ENCODE data around the gene PLEKHA6.

The PLEKHA6 gene

DNA sequence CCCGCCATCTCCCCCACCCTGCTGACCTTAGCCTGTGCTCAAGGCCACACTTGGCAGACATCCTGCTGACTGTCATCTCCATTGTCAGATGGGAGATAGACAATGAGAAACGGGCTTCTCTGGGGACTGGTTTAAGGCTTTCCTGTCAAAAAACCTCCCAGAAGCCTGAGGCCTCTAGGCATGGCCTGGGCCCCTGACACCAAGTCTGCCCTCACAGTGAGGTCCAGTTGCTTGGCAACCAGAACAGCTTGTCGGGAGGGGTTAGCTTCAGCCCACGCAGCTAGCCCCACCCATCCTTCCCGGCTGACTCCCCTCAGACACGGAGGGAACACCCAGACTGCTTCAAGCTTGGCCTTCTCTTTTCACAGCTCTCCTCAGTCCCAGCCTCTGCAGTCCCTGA, 11.0 kb downstream of the PLEKHA6 start:
- DNase-seq (ENCODE audit: insufficient read length, low spot score) (no peak), FAIRE-seq (no peak)
- TF ChIP-seq POLR2AphosphoS5 (IDR thresholded peaks at IDR 0.05; ENCODE audit: low read depth, low read length) (no peak), SPI1 (IDR thresholded peaks at IDR 0.05; ENCODE audit: low read depth, low read length) (no peak), PAX5 (IDR thresholded peaks at IDR 0.05; ENCODE audit: insufficient read depth, low read length, severe bottlenecking) (no peak), TAF1 (IDR thresholded peaks at IDR 0.05; ENCODE audit: low read depth, low read length) (no peak), POU2F2 (IDR thresholded peaks at IDR 0.05; ENCODE audit: low read depth, low read length) (no peak), POLR2A (IDR thresholded peaks at IDR 0.05; ENCODE audit: low read depth, low read length) (no peak)

DNA sequence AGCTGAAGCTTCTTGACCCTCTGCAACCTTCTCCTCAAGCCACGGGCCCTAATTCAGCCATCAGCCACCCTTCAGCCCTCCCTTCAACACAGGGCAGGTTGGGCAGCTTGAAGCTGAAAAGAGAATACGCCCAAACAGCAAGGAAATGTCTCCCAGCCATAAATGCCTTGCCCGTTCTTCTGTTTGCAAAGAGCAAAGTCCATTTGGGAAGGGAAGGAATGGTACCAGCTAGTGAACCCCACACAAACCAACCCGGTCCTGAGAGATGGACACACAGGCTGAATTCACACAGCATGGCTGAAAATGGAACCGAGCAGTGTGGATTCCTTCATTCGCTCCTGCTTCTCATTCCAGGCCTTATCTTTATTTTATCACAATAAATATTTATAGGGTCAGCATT, 11.5 kb downstream of the PLEKHA6 start:
- no peak for TF ChIP-seq SPI1 (IDR thresholded peaks at IDR 0.05; ENCODE audit: low read depth, low read length)
- no peak for TF ChIP-seq POU2F2 (IDR thresholded peaks at IDR 0.05; ENCODE audit: low read depth, low read length)
- TF ChIP-seq TAF1 (IDR thresholded peaks at IDR 0.05; ENCODE audit: low read depth, low read length), result no peak
- no peak for TF ChIP-seq POLR2A (IDR thresholded peaks at IDR 0.05; ENCODE audit: low read depth, low read length)
- no peak for TF ChIP-seq POLR2AphosphoS5 (IDR thresholded peaks at IDR 0.05; ENCODE audit: low read depth, low read length)
- no peak for TF ChIP-seq PAX5 (IDR thresholded peaks at IDR 0.05; ENCODE audit: insufficient read depth, low read length, severe bottlenecking)
- no peak for FAIRE-seq
- DNase-seq (ENCODE audit: insufficient read length, low spot score), result no peak

DNA sequence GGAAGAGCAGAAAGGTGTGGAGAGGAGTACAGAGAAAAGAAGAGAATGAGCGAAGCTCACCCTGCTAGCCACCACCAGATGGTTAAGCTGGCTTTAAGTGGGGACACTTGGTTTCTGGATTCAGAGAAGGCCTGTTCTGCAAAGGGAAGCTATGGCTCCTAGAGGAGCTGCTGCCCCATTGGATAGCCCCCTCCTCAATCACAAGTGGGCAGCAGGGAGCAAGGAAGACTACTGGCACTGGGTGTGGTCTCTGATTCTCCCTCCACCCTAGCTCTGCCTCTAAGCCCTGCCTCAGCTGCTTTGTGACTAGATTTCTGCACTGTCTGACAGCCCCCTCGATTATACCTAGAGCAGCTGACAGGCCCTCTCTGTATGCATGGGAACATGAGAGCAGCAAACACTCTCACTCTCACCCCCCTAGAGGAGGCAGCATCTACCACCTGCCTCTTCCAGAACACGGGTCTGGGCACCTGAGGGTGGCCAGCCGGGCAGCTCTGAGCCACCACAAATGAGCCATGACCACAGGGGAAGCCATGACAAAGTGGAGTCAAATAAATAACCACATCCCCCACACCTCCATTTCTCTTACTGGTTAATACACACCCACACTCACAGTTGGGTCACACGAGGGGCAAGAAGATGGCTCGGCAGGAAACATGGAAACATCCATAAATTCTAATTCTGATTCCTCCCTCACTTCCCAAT, 13.6 kb downstream of the PLEKHA6 start:
- no peak for FAIRE-seq
- DNase-seq (ENCODE audit: insufficient read length, low spot score), result no peak
- TF ChIP-seq POU2F2 (IDR thresholded peaks at IDR 0.05; ENCODE audit: low read depth, low read length), result no peak
- no peak for TF ChIP-seq PAX5 (IDR thresholded peaks at IDR 0.05; ENCODE audit: insufficient read depth, low read length, severe bottlenecking)
- TF ChIP-seq TAF1 (IDR thresholded peaks at IDR 0.05; ENCODE audit: low read depth, low read length), result no peak
- TF ChIP-seq POLR2AphosphoS5 (IDR thresholded peaks at IDR 0.05; ENCODE audit: low read depth, low read length), result no peak
- TF ChIP-seq POLR2A (IDR thresholded peaks at IDR 0.05; ENCODE audit: low read depth, low read length), result no peak
- TF ChIP-seq SPI1 (IDR thresholded peaks at IDR 0.05; ENCODE audit: low read depth, low read length), result no peak

DNA sequence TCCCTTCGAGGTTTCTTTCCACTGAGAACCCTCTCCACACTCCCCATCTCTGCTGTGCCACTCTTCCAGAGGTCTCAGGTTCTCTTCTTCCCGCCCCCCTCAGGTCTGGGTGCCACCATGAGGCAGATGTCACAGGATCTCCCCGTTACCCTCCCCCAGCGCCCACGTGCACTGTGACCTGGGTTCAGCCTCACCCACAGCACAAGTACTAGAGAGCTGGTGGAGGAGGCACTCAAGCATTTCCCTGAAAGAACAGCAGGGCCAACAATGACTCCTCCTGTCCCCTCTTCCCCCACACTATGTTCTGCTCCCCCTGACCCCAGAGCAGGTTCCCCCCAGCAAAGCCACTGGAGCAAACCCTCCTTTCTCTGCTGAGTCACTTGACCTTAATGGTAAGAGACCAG, 14.3 kb downstream of the PLEKHA6 start:
- FAIRE-seq (no peak), DNase-seq (ENCODE audit: insufficient read length, low spot score) (no peak)
- TF ChIP-seq POU2F2 (IDR thresholded peaks at IDR 0.05; ENCODE audit: low read depth, low read length), result no peak
- TF ChIP-seq POLR2A (IDR thresholded peaks at IDR 0.05; ENCODE audit: low read depth, low read length), result no peak
- no peak for TF ChIP-seq TAF1 (IDR thresholded peaks at IDR 0.05; ENCODE audit: low read depth, low read length)
- TF ChIP-seq PAX5 (IDR thresholded peaks at IDR 0.05; ENCODE audit: insufficient read depth, low read length, severe bottlenecking), result no peak
- TF ChIP-seq POLR2AphosphoS5 (IDR thresholded peaks at IDR 0.05; ENCODE audit: low read depth, low read length), result no peak
- no peak for TF ChIP-seq SPI1 (IDR thresholded peaks at IDR 0.05; ENCODE audit: low read depth, low read length)

DNA sequence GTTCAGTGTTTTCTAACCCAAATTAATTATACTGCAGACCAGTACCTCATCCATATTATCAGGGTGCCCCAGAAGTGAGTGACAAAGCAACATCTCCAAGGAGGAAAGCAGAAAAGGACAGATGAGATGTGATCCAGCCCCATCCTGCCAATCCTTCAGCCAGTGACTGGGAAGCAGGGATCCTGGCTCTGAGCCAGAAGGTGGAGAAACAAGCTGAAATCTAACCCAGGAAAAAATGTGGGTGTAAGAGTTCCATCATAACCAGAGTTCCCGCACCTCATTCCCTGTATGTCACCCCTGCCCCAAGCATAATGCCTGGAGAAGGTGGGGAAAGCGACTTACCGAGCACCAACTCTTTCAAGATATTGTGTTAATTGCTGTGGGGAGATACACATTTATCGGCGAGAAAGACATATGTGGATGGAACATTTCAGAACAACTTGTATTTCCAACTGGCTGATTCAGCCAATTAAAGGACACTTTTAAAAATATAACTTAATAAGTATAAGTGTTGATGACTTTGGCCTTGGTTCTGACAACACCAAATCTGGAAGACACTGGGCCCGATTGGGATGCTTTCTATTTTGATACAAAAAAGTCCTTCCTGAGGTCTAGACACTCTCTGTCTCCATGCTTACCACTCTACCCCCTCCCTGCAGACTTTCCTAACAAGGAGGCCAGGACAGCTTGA, 14.9 kb downstream of the PLEKHA6 start:
- DNase-seq (ENCODE audit: insufficient read length, low spot score), result no peak
- TF ChIP-seq SPI1 (IDR thresholded peaks at IDR 0.05; ENCODE audit: low read depth, low read length), result no peak
- FAIRE-seq, result no peak

DNA sequence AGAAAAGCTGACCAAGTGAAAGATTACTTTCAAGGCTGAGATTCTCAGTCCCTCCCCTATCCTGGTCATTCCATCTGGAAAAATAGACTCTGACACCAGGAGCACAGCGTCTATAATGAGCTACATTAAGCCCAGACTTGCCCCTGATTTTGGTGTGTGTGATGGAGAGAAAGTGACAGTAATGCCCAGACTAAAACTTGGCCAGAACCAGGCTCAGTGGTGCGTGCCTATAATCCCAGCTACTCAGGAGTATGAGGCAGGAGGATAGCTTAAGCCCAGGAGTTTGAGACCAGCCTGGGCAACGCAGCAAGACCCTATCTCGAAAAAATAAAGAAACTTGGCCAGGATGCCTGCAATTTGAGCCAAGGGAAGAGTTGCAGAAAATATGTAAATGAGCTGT, 15.9 kb downstream of the PLEKHA6 start:
- DNase-seq (ENCODE audit: insufficient read length, low spot score) (no peak), FAIRE-seq (no peak)
- TF ChIP-seq PAX5 (IDR thresholded peaks at IDR 0.05; ENCODE audit: insufficient read depth, low read length, severe bottlenecking) (no peak), POLR2A (IDR thresholded peaks at IDR 0.05; ENCODE audit: low read depth, low read length) (no peak), TAF1 (IDR thresholded peaks at IDR 0.05; ENCODE audit: low read depth, low read length) (no peak), POLR2AphosphoS5 (IDR thresholded peaks at IDR 0.05; ENCODE audit: low read depth, low read length) (no peak), SPI1 (IDR thresholded peaks at IDR 0.05; ENCODE audit: low read depth, low read length) (no peak), POU2F2 (IDR thresholded peaks at IDR 0.05; ENCODE audit: low read depth, low read length) (no peak)

DNA sequence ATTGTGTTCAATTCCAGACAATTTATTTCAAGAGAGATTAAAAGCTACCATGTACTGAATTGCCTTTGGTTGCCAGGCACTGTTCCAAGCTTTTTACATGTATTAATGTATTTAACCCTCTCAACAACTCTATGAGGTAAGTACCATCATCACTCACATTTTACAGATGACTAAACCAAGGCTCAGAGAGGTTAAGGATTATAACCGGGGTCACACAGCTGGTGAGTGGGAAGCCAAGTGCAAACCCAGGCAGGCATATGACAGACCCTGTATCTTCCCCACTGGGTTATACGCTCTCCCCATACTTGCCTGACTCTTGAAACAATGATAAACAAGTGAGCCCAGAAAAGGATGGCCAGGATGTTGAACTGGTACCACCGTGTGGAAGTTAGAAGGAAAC, 16.5 kb downstream of the PLEKHA6 start:
- no peak for FAIRE-seq
- TF ChIP-seq POLR2AphosphoS5 (IDR thresholded peaks at IDR 0.05; ENCODE audit: low read depth, low read length) (no peak), TAF1 (IDR thresholded peaks at IDR 0.05; ENCODE audit: low read depth, low read length) (no peak), PAX5 (IDR thresholded peaks at IDR 0.05; ENCODE audit: insufficient read depth, low read length, severe bottlenecking) (no peak), POU2F2 (IDR thresholded peaks at IDR 0.05; ENCODE audit: low read depth, low read length) (no peak), SPI1 (IDR thresholded peaks at IDR 0.05; ENCODE audit: low read depth, low read length) (no peak), POLR2A (IDR thresholded peaks at IDR 0.05; ENCODE audit: low read depth, low read length) (no peak)
- no peak for DNase-seq (ENCODE audit: insufficient read length, low spot score)

DNA sequence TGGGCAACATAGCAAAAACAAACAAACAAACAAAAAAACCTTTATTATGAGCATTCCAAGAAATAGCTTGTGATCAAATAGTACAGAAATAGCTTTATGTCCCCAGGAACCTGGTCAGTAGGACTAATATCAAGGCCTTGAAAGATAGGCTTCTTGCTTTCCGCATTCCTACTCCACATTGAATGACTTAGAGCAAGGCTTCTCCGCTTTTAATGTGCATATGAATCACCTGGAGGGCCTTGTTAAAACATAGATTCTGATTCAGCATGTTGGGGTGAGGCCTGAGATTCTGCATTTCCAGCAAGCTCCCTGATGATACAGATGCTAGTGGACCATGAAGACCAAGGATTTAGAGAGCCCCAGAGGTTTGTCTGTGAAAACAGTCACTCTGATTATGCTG, 17.4 kb downstream of the PLEKHA6 start:
- FAIRE-seq, result no peak
- no peak for DNase-seq (ENCODE audit: insufficient read length, low spot score)
- no peak for TF ChIP-seq PAX5 (IDR thresholded peaks at IDR 0.05; ENCODE audit: insufficient read depth, low read length, severe bottlenecking)

DNA sequence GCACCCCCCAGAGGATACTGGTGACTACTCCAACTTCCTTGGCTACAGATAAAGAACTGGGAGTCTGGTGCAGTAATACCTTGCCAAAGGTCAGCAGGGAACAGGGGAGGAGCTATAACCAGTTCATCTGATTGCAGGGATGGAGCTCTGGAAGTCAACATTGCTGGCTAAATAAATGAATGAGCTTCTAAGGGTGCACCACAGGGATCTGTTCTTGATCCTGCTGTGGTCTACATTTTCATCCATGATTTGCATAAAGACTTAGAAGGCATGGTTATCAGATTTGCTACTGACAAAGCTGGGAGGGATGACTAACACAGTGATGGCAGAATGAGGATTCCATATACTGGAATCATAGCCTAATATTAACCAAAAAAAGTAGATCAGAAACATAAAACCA, 18.3 kb downstream of the PLEKHA6 start:
- no peak for DNase-seq (ENCODE audit: insufficient read length, low spot score)
- no peak for FAIRE-seq
- TF ChIP-seq POLR2A (IDR thresholded peaks at IDR 0.05; ENCODE audit: low read depth, low read length) (no peak), PAX5 (IDR thresholded peaks at IDR 0.05; ENCODE audit: insufficient read depth, low read length, severe bottlenecking) (no peak), POU2F2 (IDR thresholded peaks at IDR 0.05; ENCODE audit: low read depth, low read length) (no peak), POLR2AphosphoS5 (IDR thresholded peaks at IDR 0.05; ENCODE audit: low read depth, low read length) (no peak), TAF1 (IDR thresholded peaks at IDR 0.05; ENCODE audit: low read depth, low read length) (no peak), SPI1 (IDR thresholded peaks at IDR 0.05; ENCODE audit: low read depth, low read length) (no peak)

All from GM12891 (cell line).